ENCODE results near the gene FBN1.

GRCh38 chr15:48580736-48581135 lies 64.8 kb downstream of the FBN1 start:
- TF ChIP-seq EZH2 (IDR thresholded peaks at IDR 0.05; ENCODE audit: borderline replicate concordance, low read depth, low read length, severe bottlenecking) (no peak), JUN (IDR thresholded peaks at IDR 0.05; ENCODE audit: borderline replicate concordance, insufficient read depth, insufficient read length, low read depth) (no peak), MYC (IDR thresholded peaks at IDR 0.05; ENCODE audit: low read depth, low read length) (no peak), POLR2AphosphoS5 (IDR thresholded peaks at IDR 0.05; ENCODE audit: insufficient read depth, low read depth, low read length) (no peak), CTCF (IDR thresholded peaks at IDR 0.05; ENCODE audit: extremely low read depth in 1 of 2, insufficient read depth in 1 of 2, low read depth in 1 of 2, low read length in 2 of 2) (no peak), POLR2A (IDR thresholded peaks at IDR 0.05; ENCODE audit: low read depth, low read length) (no peak), GATA2 (IDR thresholded peaks at IDR 0.05; ENCODE audit: insufficient read depth, insufficient read length, low read depth, low read length) (no peak), FOS (IDR thresholded peaks at IDR 0.05; ENCODE audit: borderline replicate concordance, insufficient read depth, low read length) (no peak)
- TF ChIP-seq, protein P1, sequence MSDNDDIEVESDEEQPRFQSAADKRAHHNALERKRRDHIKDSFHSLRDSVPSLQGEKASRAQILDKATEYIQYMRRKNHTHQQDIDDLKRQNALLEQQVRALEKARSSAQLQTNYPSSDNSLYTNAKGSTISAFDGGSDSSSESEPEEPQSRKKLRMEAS (IDR thresholded peaks at IDR 0.05; ENCODE audit: insufficient read depth, insufficient read length), result no peak

All from endothelial cell of umbilical vein (primary cell).